GM19328 (cell line): ENCODE data around the gene HDAC4.

Experiments used
- ATAC-seq: cut with Tn5 transposase; IDR thresholded peaks from one replicate; pipeline ENCODE4 v1.9.1; 2021; ENCODE audit warnings: mild to moderate bottlenecking, moderate library complexity; ENCODE audit not compliant: unreplicated experiment

HDAC4 gene

GRCh38 chr2:239299218-239299939, 101.4 kb downstream of the HDAC4 start:
- ATAC-seq: no peak

- no peak for ATAC-seq
Measured at GRCh38 chr2:239298116-239298804, 102.6 kb downstream of the HDAC4 start.

GRCh38 chr2:239297142-239298004, 103.4 kb downstream of the HDAC4 start:
- no peak for ATAC-seq

DNA sequence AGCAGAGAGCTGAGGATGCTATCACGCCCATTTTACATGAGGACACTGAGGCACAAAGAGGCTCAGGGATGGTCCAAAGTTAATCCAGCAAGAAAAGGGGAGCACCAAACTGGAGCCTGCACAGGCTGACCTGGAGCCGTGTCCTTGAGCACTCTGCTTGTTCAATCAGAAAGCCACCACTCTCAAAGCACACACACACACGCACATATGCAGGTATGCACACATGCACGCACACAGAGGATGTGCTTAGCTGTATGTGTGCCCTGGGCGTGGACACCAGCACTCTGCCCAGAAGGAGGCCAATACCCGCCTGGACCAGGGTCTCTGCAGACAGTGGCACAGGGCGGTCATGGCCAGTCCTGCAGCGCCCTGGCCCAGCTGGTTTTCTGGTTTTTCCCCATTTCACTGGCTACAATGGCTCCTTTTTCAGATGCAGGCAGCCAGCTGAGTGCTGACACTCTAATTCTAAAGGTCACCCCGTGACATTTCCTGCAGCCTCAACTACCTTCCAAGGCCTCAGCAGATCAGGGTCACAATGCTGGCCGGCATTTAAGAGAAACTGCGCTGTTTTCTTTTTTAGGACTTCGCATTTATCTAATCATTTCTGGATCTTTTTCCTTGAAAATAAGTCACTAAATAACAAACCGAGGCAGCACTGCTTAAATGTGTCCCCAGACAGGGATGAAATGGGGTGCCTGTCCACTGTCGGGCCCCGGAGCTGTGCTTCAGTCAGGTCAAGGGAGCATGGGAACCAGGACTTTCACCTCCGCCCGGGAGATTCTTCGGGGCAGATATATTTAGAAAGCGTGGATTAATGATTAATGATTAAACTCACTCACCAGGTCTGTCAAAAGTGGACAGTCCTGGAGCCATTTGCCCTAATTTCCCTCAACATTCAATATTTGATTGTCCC, 104.5 kb downstream of the HDAC4 start:
- no peak for ATAC-seq

GRCh38 chr2:239295377-239296019, 105.3 kb downstream of the HDAC4 start:
- no peak for ATAC-seq

- no peak for ATAC-seq
Measured at GRCh38 chr2:239294571-239295054, 106.2 kb downstream of the HDAC4 start.

DNA sequence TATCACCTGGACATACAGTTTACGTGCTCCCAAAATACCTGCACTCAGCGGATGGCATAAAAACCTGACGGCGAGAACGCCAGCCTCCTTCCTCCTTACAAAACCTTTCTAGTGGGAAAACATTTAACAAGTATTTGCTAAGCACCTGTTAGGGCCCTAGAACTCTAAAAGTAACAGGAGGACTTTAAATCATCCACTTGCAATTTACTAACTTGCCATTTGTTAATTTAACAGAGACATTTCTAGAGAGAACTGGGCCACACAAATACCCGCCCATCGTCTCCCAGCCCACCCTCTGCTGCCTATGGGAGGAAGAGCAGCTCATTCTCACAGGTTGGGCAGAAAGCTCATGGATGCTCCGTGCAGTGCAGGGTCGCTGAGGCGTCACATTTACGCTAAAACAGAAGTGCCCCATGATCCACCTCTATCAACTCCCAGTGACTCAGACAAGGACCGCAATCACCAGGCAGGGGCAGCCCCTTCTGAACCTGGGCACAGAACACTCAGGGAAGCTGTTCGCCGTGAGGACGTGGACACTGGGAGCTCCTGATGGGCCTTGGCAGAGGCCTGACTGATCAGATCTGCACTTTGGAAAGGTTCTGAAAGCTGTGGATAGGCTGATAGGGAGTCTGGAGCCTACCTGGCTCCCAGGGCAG, 106.9 kb downstream of the HDAC4 start:
- no peak for ATAC-seq

DNA sequence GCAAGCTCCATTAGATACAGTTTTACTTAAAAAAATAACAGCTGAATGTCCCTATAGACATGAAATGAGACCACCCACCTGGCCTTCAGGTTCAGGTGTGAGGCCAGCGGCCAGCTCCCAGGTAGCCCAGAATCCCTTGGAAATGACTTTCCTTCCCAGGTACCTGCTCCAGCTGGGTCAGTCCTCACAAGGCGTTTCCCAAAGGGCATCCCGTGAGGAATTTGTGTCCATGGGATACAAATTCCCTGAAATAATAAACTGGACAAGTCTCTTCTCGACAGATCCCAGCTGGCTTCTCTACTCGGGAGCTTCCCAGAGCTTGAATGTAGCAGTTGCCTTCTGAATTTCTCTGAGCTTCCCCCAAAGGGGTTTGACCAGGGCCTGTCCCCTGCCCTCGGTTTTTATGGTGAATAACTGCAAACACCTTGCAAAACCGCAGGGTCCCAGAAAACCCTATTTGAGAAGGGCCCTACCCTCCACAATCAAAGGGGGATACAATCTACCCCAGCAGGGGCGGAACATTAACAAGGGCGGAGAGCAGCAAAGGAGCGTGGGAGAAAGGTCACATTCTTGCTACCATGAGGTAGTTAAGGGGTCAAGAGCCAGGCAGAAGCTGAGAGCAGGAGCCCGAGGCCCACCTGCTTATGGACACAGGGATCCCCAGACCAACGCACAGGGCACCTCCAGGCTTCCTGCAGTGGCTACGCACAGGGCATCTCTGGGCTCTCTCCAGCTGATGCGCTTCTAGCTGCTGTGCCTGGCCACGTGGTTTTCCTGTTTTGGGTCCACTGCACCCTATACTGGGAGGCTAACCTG, 107.7 kb downstream of the HDAC4 start:
- no peak for ATAC-seq

- no peak for ATAC-seq
Measured at GRCh38 chr2:239292531-239292930, 108.3 kb downstream of the HDAC4 start.

DNA sequence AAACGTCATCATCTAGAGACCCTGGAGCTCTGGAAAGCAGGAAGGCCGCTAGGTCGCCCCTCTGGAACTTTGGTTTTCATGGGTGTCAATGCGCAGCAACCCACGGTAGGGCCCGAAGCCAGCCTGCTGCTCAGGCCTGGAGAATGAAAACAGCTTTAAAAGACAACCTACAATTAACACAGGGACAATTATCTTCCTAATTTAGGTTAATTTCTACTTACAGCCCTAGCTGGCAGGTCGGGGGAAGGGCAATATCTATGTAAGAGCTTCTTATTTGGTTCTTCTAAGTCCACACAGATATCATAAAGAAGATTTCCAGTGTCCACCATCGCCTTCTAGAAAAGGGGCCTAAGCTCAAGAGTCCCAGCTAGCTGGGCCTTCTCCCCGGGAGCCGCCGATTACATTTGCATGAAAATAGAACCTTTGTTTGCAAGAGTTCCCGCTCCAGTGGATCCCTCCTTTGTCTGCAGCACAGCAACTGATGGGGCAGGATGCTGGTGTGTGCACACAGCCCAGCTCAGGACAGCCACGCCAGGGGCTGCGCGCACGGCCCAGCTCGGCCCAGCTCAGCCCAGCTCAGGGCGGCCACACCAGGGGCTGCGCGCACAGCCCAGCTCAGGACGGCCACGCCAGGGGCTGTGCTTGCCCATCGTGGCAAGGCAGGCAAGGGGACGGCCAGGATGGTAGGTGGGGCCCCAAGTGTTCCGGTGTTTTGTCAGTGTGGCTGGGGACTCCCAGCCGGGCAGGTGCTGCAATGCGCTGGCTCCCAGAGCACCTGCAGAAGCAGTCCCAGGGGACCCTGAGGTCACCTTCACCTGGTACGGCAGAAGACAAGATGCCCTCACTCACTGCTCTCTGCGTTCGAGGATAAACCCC, 109.1 kb downstream of the HDAC4 start:
- ATAC-seq: no peak

- no peak for ATAC-seq
Measured at GRCh38 chr2:239290618-239291474, 110.0 kb downstream of the HDAC4 start.

DNA sequence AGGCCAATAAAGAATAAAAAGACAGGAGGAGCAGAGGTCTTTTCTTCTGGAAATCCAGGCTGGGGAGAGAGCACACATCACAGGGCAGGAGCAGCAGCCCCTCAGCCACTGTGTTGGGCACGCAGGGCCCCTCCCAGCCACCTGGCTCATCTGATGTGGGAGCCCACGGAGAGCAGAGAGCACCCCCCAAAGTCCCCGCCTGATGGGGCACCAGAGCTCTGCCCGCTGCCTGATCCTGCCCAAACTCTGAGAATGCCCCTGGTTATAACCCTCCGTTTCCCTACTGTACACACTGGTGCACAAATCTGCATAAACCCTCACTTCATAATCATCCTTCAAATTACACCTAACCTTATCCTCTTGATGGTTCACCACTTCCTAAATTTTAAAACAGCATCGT, 111.3 kb downstream of the HDAC4 start:
- ATAC-seq: no peak

DNA sequence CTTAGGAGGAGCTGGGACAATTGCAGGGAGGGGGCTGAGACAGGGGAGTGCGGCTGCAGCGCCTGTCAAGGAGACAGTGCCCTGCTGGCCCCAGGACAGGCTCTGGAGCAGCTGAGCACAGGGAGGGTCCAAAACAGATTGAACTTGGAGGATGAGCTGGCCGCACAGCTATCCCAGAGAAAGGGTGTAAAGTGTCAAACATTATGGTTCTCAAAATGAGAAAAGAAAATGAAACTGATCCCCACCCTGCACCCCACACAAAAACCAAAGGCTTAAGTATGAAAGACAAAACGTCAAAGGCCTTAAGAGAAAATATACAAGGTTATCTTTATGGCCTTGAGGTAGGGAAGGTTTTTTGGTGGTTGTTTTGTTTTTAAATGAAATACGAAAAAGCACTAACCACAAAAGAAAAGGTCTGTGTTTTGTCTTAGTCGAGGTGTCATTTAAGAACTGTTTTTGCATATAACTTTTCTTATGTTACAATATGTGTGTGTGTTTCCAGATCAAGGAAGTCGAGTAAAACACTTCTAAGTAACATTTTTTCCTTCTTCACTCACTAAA, 111.8 kb downstream of the HDAC4 start:
- no peak for ATAC-seq

DNA sequence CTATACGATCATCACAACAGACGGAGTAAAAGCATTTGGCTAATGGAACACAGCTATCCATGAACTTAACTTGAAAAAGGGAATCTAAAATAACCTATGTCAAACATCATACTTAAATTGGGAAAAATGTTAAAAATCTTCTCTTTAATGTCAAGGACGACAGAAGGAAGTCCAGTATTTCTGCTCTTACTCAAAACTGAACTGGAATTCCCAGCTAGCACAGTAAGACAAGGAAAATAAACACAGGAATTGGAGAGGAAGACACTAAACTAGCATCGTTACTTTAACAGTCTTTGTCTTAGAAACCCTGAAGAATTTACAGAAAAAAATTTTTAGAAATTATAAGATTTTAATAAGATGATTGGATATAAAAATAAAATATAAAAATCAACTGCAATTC, 112.6 kb downstream of the HDAC4 start:
- ATAC-seq: no peak

DNA sequence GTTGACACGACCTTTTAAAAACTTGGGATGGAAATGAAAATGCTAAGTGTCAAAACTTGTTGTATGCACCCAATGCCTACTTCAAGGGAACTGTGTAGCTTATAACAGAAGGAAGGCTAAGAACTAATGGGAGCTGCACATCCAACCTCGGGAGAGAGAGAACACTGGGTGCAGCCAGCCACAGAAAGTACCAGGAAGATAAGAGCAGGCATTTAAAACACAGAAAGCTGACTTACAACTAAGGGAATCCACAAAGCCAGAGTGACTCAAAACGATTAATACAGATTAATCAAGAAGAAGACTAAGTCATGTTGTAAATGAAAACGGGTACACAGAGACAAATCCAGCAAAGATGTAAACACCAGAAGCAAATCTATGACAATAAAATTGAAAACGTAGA, 113.4 kb downstream of the HDAC4 start:
- ATAC-seq: no peak

DNA sequence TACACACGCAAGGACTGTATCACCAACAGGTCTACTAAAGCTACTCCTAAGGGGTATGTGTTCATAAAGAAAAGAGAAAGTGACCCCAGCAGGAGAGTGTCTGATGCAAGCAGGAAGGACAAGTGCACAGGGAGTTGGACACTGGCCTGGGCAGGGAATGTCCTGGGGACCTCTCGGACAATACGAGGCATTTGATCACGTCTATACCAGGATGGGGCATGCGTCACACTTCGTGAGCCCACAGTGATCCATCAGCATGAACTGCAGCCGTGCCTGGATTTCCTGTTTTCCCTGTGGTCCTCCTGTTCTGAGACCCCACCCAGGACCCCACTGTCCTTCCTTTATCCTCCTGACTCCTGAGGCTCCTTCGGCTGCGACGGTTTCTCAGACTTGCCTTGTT, 113.9 kb downstream of the HDAC4 start:
- ATAC-seq: no peak

GRCh38 chr2:239285932-239286230, 114.9 kb downstream of the HDAC4 start:
- no peak for ATAC-seq
